Vagina (tissue), 2 donors: ENCODE measurements around the gene MAST4.

Experiments
- CTCF ChIP-seq, 3 experiments: fragments of 450-650 bp in 2 of 3; fragments of 200-600 bp in 1 of 3; sonication (generic) in 1 of 3; IDR thresholded peaks; one replicate each; pipeline ENCODE4 v1.5.1; 2017 to 2019; ENCODE audit warnings: antibody characterized with exemption in 3 of 3, mild to moderate bottlenecking in 2 of 3, moderate library complexity in 2 of 3
- POLR2A ChIP-seq, 2 donors: fragments of 450-650 bp; IDR thresholded peaks; one replicate each; pipeline ENCODE4 v1.6.1; 2017; ENCODE audit warnings: antibody characterized with exemption in 2 of 2, mild to moderate bottlenecking in 2 of 2, moderate library complexity in 2 of 2
- POLR2AphosphoS5 ChIP-seq, 2 donors: sonication (generic); formaldehyde crosslinking; IDR thresholded peaks; one replicate each; pipeline ENCODE4 v1.9.0; 2017; ENCODE audit warnings: antibody characterized with exemption in 2 of 2, mild to moderate bottlenecking in 2 of 2, low read depth in 1 of 2; ENCODE audit not compliant: insufficient read depth in 1 of 2

GRCh38 chr5:66981266-66982055, 385.3 kb downstream of the MAST4 start:
- TF ChIP-seq CTCF (IDR thresholded peaks at IDR 0.05) (no peak), POLR2A (IDR thresholded peaks at IDR 0.05) (no peak), POLR2AphosphoS5 (IDR thresholded peaks at IDR 0.05; ENCODE audit: insufficient read depth in 1 of 2, low read depth in 1 of 2) (no peak)
